Urinary bladder (tissue), 4 donors: ENCODE data around the gene CDH13. TPM values are rescaled to one million over a fixed set of nuclear protein-coding genes. Genes with fewer than 3 reads are reported as not detected.

Experiments
- DNase-seq: peaks from one replicate; pipeline ENCODE4 v3.0.0-alpha.2; 2015; ENCODE audit errors: extremely low spot score
- H3K27ac ChIP-seq: one replicate; pipeline ENCODE4 v1.5.1; 2013; ENCODE audit warnings: low read depth, mild to moderate bottlenecking, moderate library complexity
- H3K36me3 ChIP-seq: one replicate; pipeline ENCODE4 v1.6.1; 2013; ENCODE audit warnings: mild to moderate bottlenecking, moderate library complexity; ENCODE audit not compliant: insufficient read depth
- H3K4me1 ChIP-seq: one replicate; pipeline ENCODE4 v1.6.1; 2013; ENCODE audit warnings: mild to moderate bottlenecking, moderate library complexity; ENCODE audit not compliant: insufficient read depth
- H3K4me3 ChIP-seq: one replicate; pipeline ENCODE4 v1.5.1; 2013; ENCODE audit warnings: low read depth, low read length
- WGBS: extraction: QIAGEN DNeasy Blood & Tissue Kit; methylation state at CpG from one replicate; pipeline ENCODE4 v1.1.7; 2013; 5-methylcytosine and 5-hydroxymethylcytosine counted together
- polyA plus RNA-seq: library from polyadenylated mRNA; stranded (reverse); fragments of 200-250 nt; gene quantifications from one replicate; pipeline ENCODE4 v1.2.3, GENCODE V29; 2013
- total RNA-seq: library from RNA; depleted of rRNA; stranded (reverse); fragments of >200 nt; gene quantifications from one replicate; pipeline ENCODE4 v1.2.3, GENCODE V29; 2014
- donor health status: healthy with polysubstance abuse.
- donor health status: healthy.

The CDH13 gene
- total and polyA plus RNA-seq, 2 donors, result 18.9 to 21.5 TPM

- Histone ChIP-seq H3K27ac (no peak overlapping the region), H3K36me3 (no peaks in the 10 kb centered on the region), H3K4me1 (no peaks in the 10 kb centered on the region), H3K4me3 (no peak overlapping the region)
- DNase-seq, result no peak
- WGBS, result 82% methylated on average over 2 of the region's 2 CpGs
Observed at GRCh38 chr16:83403761-83404160, 777.0 kb downstream of the CDH13 start.

- Histone ChIP-seq H3K4me1 (no peaks in the 10 kb centered on the region), H3K27ac (no peak overlapping the region), H3K4me3 (no peak overlapping the region), H3K36me3 (no peaks in the 10 kb centered on the region)
- WGBS, result 34% methylated on average over 3 of the region's 3 CpGs
- no peak for DNase-seq
Observed at GRCh38 chr16:83404261-83404660, 777.5 kb downstream of the CDH13 start.

- no peak for DNase-seq
- 74% methylated on average over 5 of the region's 5 CpGs for WGBS
- Histone ChIP-seq H3K36me3 (no peaks in the 10 kb centered on the region), H3K27ac (no peak overlapping the region), H3K4me3 (no peak overlapping the region), H3K4me1 (no peaks in the 10 kb centered on the region)
Observed at GRCh38 chr16:83407928-83408327, 781.2 kb downstream of the CDH13 start.

GRCh38 chr16:83409347-83409746 is 782.6 kb downstream of the CDH13 start:
- DNase-seq, result no peak
- Histone ChIP-seq H3K27ac (no peak overlapping the region), H3K4me3 (no peak overlapping the region), H3K4me1 (no peaks in the 10 kb centered on the region), H3K36me3 (no peaks in the 10 kb centered on the region)
- WGBS, result 88% methylated on average over 3 of the region's 3 CpGs

- 82% methylated on average over 1 of the region's 1 CpG for WGBS
- no peaks in the 10 kb centered on the region for H3K36me3 ChIP-seq
- DNase-seq, result no peak
- H3K4me1 ChIP-seq, result no peaks in the 10 kb centered on the region
- no peak overlapping the region for H3K4me3 ChIP-seq
- H3K27ac ChIP-seq, result no peak overlapping the region
Observed at GRCh38 chr16:83418565-83418964, 791.8 kb downstream of the CDH13 start.

GRCh38 chr16:83420206-83420760 is 793.5 kb downstream of the CDH13 start:
- DNase-seq, result peak; percentile 6
- H3K36me3 ChIP-seq, result no peaks in the 10 kb centered on the region
- no peak overlapping the region for H3K27ac ChIP-seq
- H3K4me1 ChIP-seq, result no peaks in the 10 kb centered on the region
- H3K4me3 ChIP-seq, result no peak overlapping the region
- 69% methylated on average over 9 of the region's 9 CpGs for WGBS

- no peaks in the 10 kb centered on the region for H3K36me3 ChIP-seq
- 81% methylated on average over 3 of the region's 3 CpGs for WGBS
- H3K4me1 ChIP-seq, result no peaks in the 10 kb centered on the region
- H3K27ac ChIP-seq, result no peak overlapping the region
- no peak for DNase-seq
- H3K4me3 ChIP-seq, result no peak overlapping the region
Observed at GRCh38 chr16:83433201-83433600, 806.4 kb downstream of the CDH13 start.

GRCh38 chr16:83437036-83437435 is 810.3 kb downstream of the CDH13 start:
- Histone ChIP-seq H3K27ac (no peak overlapping the region), H3K4me3 (no peak overlapping the region), H3K4me1 (no peaks in the 10 kb centered on the region), H3K36me3 (no peaks in the 10 kb centered on the region)
- WGBS, result 77% methylated on average over 7 of the region's 7 CpGs
- DNase-seq, result no peak

GRCh38 chr16:83438326-83438725 is 811.6 kb downstream of the CDH13 start:
- Histone ChIP-seq H3K27ac (no peak overlapping the region), H3K4me1 (no peaks in the 10 kb centered on the region), H3K36me3 (no peaks in the 10 kb centered on the region), H3K4me3 (no peak overlapping the region)
- no peak for DNase-seq
- WGBS, result 83% methylated on average over 3 of the region's 3 CpGs

GRCh38 chr16:83439412-83439811 is 812.6 kb downstream of the CDH13 start:
- no peaks in the 10 kb centered on the region for H3K36me3 ChIP-seq
- no peak for DNase-seq
- H3K27ac ChIP-seq, result no peak overlapping the region
- H3K4me3 ChIP-seq, result no peak overlapping the region
- H3K4me1 ChIP-seq, result no peaks in the 10 kb centered on the region
- WGBS, result 81% methylated on average over 6 of the region's 6 CpGs

- H3K27ac ChIP-seq, result no peak overlapping the region
- WGBS, result 29% methylated on average over 4 of the region's 4 CpGs
- no peaks in the 10 kb centered on the region for H3K36me3 ChIP-seq
- no peak for DNase-seq
- H3K4me1 ChIP-seq, result no peaks in the 10 kb centered on the region
- no peak overlapping the region for H3K4me3 ChIP-seq
Observed at GRCh38 chr16:83441517-83441916, 814.7 kb downstream of the CDH13 start.

GRCh38 chr16:83443972-83444371 is 817.2 kb downstream of the CDH13 start:
- 92% methylated on average over 3 of the region's 3 CpGs for WGBS
- H3K27ac ChIP-seq, result no peak overlapping the region
- H3K4me3 ChIP-seq, result no peak overlapping the region
- no peaks in the 10 kb centered on the region for H3K4me1 ChIP-seq
- H3K36me3 ChIP-seq, result no peaks in the 10 kb centered on the region
- DNase-seq, result no peak

- Histone ChIP-seq H3K36me3 (no peaks in the 10 kb centered on the region), H3K27ac (no peak overlapping the region), H3K4me3 (no peak overlapping the region), H3K4me1 (no peaks in the 10 kb centered on the region)
- 54% methylated on average over 2 of the region's 2 CpGs for WGBS
- no peak for DNase-seq
Observed at GRCh38 chr16:83447560-83447959, 820.8 kb downstream of the CDH13 start.

- WGBS, result 86% methylated on average over 12 of the region's 12 CpGs
Observed at GRCh38 chr16:83449861-83450260, 823.1 kb downstream of the CDH13 start.

GRCh38 chr16:83453977-83454376 is 827.2 kb downstream of the CDH13 start:
- 42% methylated on average over 2 of the region's 2 CpGs for WGBS
- Histone ChIP-seq H3K4me3 (no peak overlapping the region), H3K36me3 (no peaks in the 10 kb centered on the region), H3K27ac (no peak overlapping the region), H3K4me1 (no peaks in the 10 kb centered on the region)
- DNase-seq, result no peak

More at GRCh38 chr16:83449861-83450260, 823.1 kb downstream of the CDH13 start:
- no peak overlapping the region for H3K27ac ChIP-seq
- H3K4me3 ChIP-seq, result no peak overlapping the region
- no peak for DNase-seq
- no peaks in the 10 kb centered on the region for H3K36me3 ChIP-seq
- H3K4me1 ChIP-seq, result no peaks in the 10 kb centered on the region
